Breast epithelium (tissue), 4 donors: ENCODE results near the gene PTGFR. TPM values are rescaled to one million over a fixed set of nuclear protein-coding genes. Genes with fewer than 3 reads are reported as not detected.

ENCODE experiments used
- DNase-seq, 2 donors: peaks; one replicate each; pipeline ENCODE4 v3.0.0-alpha.2; 2019; ENCODE audit warnings: low spot score in 2 of 2
- H3K27ac ChIP-seq, 2 donors: fragments of 200-600 bp; sonication (generic) in 1 of 2; one replicate each; pipeline ENCODE4 v1.5.1; 2016 to 2019; ENCODE audit warnings: mild to moderate bottlenecking in 1 of 2
- H3K27me3 ChIP-seq, 2 donors: fragments of 200-600 bp; sonication (generic) in 1 of 2; one replicate each; pipeline versions ENCODE4 v1.5.1 to v1.6.0; 2017 to 2019; ENCODE audit warnings: control low read depth in 1 of 2, mild to moderate bottlenecking in 1 of 2
- H3K36me3 ChIP-seq: fragments of 200-600 bp; one replicate; pipeline ENCODE4 v1.5.1; 2019
- H3K4me1 ChIP-seq, 2 donors: fragments of 200-600 bp; sonication (generic); one replicate each; pipeline ENCODE4 v1.5.1; 2016 to 2019; ENCODE audit warnings: control low read depth in 1 of 2
- H3K4me3 ChIP-seq, 3 donors: fragments of 200-600 bp; sonication (generic); 1 replicate in 2 of 3; 2 replicates in 1 of 3; pipeline ENCODE4 v1.5.1; 2016 to 2019; ENCODE audit warnings: mild to moderate bottlenecking in 3 of 3, moderate library complexity in 2 of 3
- H3K9me3 ChIP-seq, 2 donors: fragments of 200-600 bp; sonication (generic) in 1 of 2; one replicate each; pipeline ENCODE4 v1.5.1; 2016 to 2019; ENCODE audit warnings: control low read depth in 1 of 2
- POLR2A ChIP-seq: fragments of 450-650 bp; IDR thresholded peaks from one replicate; pipeline ENCODE4 v1.6.1; 2016; ENCODE audit warnings: antibody characterized with exemption, mild to moderate bottlenecking, moderate library complexity
- POLR2AphosphoS5 ChIP-seq, 3 donors: sonication (generic); formaldehyde crosslinking; IDR thresholded peaks; one replicate each; pipeline ENCODE4 v1.6.1; 2017; ENCODE audit warnings: antibody characterized with exemption in 3 of 3
- intact Hi-C: fragments of 100-400 bp; cut with DNase I; formaldehyde crosslinking; loops from one replicate; pipeline ENCODE4 v1.15.1; 2023; ENCODE audit warnings: low total_unique reads
- total RNA-seq, 3 donors: library from RNA; depleted of rRNA; stranded (reverse); fragments of >200 nt; gene quantifications; one replicate each; pipeline ENCODE4 v1.1.0, GENCODE V29; 2016
- TF ChIP-seq, protein P1 (sequence below), 3 donors: fragments of 450-650 bp; IDR thresholded peaks; one replicate each; pipeline ENCODE4 v1.5.1; 2016 to 2017; ENCODE audit warnings: antibody characterized with exemption in 3 of 3, mild to moderate bottlenecking in 3 of 3, moderate library complexity in 3 of 3

PTGFR gene
- total RNA-seq, 3 donors from 2014 or later = 2.3 to 16.5 (median 7.9) TPM

DNA sequence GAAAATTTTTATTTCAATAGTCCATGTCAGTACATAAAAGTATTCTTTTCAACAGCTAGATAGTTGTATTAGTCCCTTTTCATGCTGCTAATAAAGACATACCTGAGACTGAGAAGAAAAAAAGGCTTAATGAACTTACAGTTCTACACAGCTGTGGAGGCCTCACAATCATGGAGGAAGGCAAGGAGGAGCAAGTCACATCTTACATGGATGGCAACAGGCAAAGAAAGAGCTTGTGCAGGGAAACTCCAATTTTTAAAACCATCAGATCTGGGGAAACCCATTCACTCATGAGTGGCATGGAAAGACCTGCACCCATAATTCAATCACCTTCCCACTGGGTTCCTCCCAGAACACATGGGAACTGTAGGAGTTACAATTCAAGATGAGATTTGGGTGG lies 50.7 kb downstream of the PTGFR start:
- no peaks in the 10 kb centered on the region for H3K27me3 ChIP-seq
- no peak for DNase-seq
- H3K36me3 ChIP-seq = no peaks in the 10 kb centered on the region
- H3K9me3 ChIP-seq = no peaks in the 10 kb centered on the region
- H3K4me3 ChIP-seq = no peak overlapping the region
- TF ChIP-seq, protein P1, sequence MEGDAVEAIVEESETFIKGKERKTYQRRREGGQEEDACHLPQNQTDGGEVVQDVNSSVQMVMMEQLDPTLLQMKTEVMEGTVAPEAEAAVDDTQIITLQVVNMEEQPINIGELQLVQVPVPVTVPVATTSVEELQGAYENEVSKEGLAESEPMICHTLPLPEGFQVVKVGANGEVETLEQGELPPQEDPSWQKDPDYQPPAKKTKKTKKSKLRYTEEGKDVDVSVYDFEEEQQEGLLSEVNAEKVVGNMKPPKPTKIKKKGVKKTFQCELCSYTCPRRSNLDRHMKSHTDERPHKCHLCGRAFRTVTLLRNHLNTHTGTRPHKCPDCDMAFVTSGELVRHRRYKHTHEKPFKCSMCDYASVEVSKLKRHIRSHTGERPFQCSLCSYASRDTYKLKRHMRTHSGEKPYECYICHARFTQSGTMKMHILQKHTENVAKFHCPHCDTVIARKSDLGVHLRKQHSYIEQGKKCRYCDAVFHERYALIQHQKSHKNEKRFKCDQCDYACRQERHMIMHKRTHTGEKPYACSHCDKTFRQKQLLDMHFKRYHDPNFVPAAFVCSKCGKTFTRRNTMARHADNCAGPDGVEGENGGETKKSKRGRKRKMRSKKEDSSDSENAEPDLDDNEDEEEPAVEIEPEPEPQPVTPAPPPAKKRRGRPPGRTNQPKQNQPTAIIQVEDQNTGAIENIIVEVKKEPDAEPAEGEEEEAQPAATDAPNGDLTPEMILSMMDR (IDR thresholded peaks at IDR 0.05) = no peak
- TF ChIP-seq POLR2AphosphoS5 (IDR thresholded peaks at IDR 0.05) (no peak), POLR2A (no peak)
- H3K4me1 ChIP-seq = no peaks in the 10 kb centered on the region
- intact Hi-C loops = no loop called here
- no peak overlapping the region for H3K27ac ChIP-seq

DNA sequence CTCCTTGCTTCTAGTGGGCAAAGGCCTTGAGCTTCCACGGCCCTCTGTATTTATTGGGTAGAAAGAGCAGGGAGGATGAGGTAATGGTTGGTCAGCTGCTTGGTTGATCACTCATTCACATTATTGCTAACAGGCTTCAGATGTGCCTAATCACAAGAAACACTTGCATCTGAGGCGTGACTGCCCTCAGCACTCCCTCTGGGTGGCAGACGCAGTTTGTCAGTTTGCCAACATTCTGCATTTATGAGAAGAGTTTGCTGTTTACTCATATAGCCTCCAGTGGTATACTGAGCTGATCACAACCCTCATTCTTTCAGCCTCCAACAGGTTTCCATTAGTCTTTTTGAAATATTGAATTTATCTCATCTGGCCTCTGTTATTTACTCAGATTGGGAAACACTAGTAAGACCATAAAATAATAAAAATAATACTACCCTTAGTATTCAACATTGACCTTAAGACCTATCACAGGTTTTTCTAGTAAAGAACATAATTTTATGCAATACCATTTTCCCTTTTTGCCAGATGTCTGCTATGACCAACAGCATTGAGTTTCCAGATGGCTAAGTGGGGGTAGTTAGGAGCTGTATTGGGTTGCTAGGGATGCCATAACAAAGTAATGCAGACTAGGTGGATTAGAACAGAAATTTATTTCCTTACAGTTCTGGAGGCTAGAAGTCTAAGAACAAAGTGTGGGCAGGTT lies 53.3 kb downstream of the PTGFR start:
- Histone ChIP-seq H3K27me3 (no peaks in the 10 kb centered on the region), H3K4me3 (no peak overlapping the region), H3K4me1 (no peaks in the 10 kb centered on the region), H3K9me3 (peaks cover 0 to 3% of the 10 kb centered on the region in 2 donors), H3K36me3 (no peaks in the 10 kb centered on the region), H3K27ac (no peak overlapping the region)
- intact Hi-C loops = no loop called here
- no peak for DNase-seq
- TF ChIP-seq POLR2A (no peak), POLR2AphosphoS5 (IDR thresholded peaks at IDR 0.05) (no peak)
- TF ChIP-seq, protein P1 (IDR thresholded peaks at IDR 0.05) = no peak

DNA sequence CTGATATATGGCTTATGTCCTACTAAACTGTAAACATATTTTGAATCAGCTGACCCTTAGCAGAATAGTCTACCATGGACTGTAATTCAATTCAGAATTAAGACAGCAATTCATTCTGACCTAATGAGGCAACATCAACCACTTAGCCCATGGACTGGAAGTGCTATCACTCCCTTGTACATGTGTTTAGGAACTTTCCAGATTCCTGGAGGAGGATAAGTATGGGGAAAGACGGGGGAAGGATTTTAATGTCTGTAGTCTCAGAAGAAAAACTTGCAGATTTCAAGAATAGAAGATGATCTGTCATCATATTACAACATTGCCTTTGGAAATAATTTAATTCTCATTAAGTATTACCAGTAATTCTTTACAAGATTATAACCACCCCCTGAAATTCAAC lies 56.3 kb downstream of the PTGFR start:
- Histone ChIP-seq H3K4me1 (no peaks in the 10 kb centered on the region), H3K27ac (no peak overlapping the region), H3K9me3 (peaks cover 0 to 17% of the 10 kb centered on the region in 2 donors), H3K4me3 (no peak overlapping the region), H3K27me3 (no peaks in the 10 kb centered on the region), H3K36me3 (no peaks in the 10 kb centered on the region)
- intact Hi-C loops = no loop called here
- no peak for DNase-seq
- TF ChIP-seq, protein P1 (IDR thresholded peaks at IDR 0.05) = no peak
- no peak for TF ChIP-seq POLR2A

DNA sequence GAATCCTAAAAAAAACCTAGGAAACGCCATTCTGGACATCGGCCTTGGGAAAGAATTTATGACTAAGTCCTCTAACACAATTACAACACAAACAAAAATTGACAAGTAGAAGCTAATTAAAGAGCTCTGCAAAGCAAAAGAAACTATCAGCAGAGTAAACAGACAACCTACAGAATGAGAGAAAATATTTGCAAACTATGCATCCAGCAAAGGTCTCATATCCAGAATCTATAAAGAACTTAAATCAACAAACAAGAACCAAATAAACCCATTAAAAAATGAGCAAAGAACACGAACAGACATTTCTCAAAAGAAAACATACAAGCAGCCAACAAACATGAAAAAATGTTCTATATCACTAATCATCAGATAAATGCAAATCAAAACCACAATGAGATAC lies 58.6 kb downstream of the PTGFR start:
- no peak for DNase-seq
- Histone ChIP-seq H3K36me3 (no peaks in the 10 kb centered on the region), H3K9me3 (peaks cover 0 to 32% of the 10 kb centered on the region in 2 donors), H3K27me3 (no peaks in the 10 kb centered on the region), H3K4me3 (no peak overlapping the region), H3K27ac (no peak overlapping the region), H3K4me1 (no peaks in the 10 kb centered on the region)
- no peak for TF ChIP-seq POLR2AphosphoS5 (IDR thresholded peaks at IDR 0.05)
- TF ChIP-seq POLR2A = no peak
- TF ChIP-seq, protein P1 (IDR thresholded peaks at IDR 0.05) = no peak
- intact Hi-C loops = no loop called here

DNA sequence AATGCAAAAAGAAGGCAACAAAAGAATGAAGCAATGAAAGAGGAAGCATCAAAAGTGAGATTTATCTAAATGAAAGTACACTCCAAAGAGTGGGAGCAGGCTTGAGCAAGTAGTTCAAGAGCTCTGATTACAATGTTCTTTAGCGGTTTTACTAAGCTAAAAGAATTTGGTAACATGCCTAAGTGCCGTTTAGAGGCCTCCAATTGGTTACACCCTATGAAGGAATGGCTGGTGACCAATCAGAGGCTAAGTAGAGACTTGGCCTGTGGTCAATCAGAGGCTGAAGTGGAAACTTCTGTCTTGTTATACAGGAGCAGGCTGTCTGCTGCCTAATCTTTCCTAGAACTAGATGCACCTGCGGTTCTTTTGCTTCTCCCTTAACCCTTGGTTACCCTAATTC lies 59.1 kb downstream of the PTGFR start:
- Histone ChIP-seq H3K27me3 (no peaks in the 10 kb centered on the region), H3K27ac (no peak overlapping the region), H3K4me1 (no peaks in the 10 kb centered on the region), H3K36me3 (no peaks in the 10 kb centered on the region), H3K9me3 (peaks cover 3 to 37% of the 10 kb centered on the region in 2 donors), H3K4me3 (no peak overlapping the region)
- intact Hi-C loops = no loop called here
- TF ChIP-seq, protein P1 (IDR thresholded peaks at IDR 0.05) = no peak
- no peak for TF ChIP-seq POLR2A
- DNase-seq = no peak
